Medulla oblongata (tissue), 1 donor: ENCODE data around the gene TGM4.
A peak's percentile ranks its signal among the peaks of the same experiment; 100 is the strongest.
"Not testable (repeated sequence)": the region's sequence is repeated elsewhere in the genome, so short reads cannot be mapped to it uniquely, and the experiment has no call there.

ENCODE experiments used
- DNase-seq: peaks from one replicate; pipeline ENCODE4 v3.0.0-alpha.2; 2015; ENCODE audit errors: extremely low spot score

TGM4 gene

GRCh38 chr3:44874308-44874707 is at the start of gene TGM4:
TGM4 (plus strand) TSS chr3:44874608; CDS start chr3:44874679, 71 bp downstream.
- no peak for DNase-seq

DNA sequence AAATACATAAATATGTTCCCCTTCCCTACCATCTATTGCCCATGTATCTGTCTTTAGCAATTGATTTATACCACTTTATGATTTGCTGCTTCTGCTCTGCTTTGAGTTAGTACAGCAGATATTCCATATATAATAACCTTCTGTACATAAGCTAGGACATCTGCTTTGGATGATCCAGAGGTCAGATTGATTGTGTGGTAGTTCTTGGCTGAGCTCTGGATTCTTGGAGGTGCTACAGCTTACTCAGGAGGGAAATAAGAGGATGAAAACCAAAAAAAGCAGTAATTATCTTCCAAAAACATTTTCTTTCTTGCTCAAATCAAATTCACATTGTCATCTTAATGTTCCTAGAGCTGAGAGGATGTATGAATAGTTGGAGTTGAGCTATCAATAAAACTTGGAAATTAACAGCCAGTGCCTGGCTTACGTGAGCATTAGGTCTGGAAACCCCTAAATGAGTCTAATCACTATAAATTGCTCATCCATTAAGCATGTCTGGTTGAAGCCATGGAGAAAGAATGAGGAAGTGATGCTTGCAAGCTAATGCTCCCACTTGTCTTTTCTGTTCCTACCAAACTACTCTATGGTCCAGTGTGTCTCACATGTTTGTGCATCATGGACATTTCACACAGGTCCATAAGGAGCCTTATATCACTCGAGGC is 49.0 kb upstream of the TGM4 start:
- DNase-seq: no peak

DNA sequence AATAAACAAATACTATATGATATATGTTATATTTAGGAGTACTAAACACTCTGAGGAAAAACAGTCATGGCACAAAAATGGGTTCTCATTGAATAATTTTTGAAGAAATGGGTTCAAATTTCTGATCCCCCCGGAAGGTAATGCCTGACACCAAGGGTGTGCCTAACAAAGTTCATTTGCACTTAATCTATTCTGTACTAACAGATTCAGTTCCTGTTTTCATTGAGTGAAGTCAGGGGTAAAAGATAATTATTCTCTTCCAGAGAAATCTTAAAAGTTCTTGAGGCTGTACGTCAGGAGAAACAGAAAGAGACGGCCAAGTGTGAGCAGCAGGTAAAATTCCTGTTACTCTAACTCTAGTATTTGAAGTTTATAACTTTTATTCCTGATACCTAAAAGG is 47.2 kb upstream of the TGM4 start:
- no peak for DNase-seq

- DNase-seq: no peak
Observed at GRCh38 chr3:44831232-44831631, 43.2 kb upstream of the TGM4 start.

GRCh38 chr3:44832032-44832431 is 42.4 kb upstream of the TGM4 start:
- DNase-seq: no peak

DNA sequence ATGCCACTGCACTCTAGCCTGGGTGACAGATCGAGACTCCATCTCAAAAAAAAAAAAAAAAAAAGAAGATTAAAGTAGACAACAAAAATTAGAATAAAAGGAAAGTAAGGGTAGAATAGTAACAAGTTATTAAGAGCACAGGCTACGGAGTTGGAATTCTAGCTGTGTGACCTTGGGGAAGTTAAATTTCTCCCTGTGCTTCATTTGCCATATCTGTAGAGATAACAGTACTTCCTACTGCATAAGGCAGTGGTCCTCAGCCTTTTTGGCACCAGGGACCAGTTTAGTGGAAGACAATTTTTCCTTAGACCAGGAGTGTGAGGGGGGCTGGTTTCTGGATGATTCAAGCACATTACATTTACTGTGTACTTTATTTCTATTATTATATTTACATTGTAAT is 41.4 kb upstream of the TGM4 start:
- DNase-seq: no peak

DNA sequence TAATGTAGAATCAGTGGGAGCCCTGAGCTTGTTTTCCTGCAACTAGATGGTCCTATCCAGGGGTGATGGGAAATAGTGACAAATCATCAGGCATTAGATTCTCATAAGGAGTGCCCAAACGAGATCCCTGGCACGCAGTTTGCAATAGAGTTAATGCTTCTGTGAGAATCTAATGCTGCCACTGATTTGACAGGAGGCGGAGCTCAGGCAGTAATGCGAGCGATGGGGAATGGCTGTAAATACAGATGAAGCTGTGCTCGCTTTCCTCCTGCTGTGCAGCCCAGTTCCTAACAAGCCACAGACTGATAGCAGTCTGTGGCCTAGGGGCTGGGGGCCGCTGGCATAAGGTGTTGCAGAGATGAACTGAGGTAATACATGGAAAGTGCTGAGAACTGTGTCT is 41.0 kb upstream of the TGM4 start:
- no peak for DNase-seq

DNA sequence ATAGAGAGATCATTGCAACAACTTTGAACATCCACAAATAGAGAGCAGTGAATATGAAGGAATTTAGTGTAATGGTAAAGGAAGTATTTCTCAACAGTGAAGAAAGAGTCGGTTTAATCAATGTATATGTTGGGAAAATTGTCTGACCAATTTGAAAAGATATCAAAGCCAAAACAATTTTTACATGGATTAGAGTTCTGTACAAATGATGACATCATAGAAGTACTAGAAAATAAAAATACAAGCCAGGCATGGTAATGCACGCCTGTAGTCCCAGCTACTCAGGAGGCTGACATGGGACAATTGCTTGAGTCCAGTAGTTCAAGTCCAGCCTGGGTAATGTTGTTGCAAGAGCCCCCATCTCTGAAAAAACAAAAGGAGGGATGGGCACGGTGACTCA is 38.7 kb upstream of the TGM4 start:
- no peak for DNase-seq

DNA sequence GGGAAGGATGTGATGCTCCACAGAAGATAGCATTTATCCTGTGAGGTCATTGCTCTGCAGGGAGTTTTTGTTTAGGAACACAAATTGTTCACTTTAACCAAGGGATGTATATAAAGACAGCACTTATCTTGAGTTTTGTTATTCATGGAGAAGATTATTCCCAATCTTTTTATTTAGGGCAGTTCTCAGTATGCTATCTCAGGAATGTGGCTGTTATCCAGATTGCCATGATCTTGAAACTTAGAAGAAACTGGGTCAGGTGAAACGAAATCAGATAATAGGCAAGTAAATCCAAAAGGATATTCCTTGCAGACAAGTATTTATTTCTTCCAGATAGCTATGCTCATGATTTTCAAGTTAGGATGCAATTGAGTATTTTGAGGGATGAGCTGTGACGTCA is 32.0 kb upstream of the TGM4 start:
- DNase-seq: no peak

DNA sequence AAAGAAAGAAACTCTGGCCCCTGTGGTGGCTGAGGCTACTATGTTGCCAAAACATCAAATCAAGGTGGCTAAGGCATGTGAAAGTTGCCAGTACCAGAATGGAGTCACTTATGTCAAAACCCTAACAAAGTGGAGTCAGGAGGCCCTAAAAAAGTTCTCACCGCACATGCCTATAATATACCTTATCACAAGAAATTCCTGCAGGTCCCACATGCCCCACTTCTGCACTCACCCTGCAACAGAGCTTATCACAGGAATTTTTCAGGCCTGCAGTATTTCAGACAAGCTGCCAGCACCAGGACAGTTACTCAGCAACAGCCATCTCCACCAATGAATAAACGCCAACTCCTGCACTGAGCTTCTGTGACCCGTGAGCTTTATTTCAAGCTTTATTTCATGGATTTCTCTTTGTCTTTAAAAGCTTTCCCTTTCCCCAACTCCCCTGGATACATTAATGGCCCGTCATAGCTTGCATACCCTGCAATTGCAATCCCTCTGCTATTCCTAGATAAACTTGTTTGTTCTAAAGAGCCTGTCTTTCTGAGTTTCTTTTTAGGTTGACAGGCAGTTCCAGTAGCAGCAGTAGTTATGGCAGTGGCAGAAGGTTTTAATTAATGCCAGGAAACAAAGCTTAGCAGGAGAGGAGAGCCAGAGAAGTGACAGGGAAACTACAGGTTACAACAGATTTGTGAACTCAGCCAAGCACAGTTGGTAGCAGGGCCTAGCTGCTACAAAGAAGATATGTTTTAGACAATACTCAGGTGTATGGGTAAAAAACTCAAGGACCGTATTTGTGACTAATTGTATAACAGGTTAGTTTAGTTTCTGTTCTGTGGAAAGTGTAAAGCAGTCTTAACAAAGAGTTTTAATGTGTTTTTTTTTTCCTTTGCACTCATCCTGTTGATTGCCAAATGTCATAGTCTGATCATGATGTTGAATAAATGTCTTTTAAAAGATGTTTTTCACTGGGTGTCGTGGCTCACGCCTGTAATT is 28.6 kb upstream of the TGM4 start:
- DNase-seq: no peak

DNA sequence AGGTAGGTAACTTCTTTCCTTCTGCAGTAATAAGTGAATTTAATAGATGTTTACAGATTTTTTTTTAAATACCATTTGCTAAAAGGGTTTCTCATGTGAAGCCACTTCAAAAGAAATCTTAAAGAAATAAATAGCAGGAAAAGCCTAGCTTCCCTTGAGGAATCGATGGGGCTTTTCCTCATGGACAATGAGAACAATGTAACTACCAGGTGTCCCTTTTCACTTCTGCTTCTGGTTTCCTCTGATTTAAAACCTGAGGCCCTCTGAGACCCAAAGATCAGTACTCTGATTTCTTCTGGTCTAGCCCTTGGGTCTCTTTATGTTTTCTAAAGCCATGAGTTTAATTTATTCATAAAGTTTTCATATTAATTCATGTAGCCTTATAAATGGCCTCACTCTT is 25.8 kb upstream of the TGM4 start:
- no peak for DNase-seq

DNA sequence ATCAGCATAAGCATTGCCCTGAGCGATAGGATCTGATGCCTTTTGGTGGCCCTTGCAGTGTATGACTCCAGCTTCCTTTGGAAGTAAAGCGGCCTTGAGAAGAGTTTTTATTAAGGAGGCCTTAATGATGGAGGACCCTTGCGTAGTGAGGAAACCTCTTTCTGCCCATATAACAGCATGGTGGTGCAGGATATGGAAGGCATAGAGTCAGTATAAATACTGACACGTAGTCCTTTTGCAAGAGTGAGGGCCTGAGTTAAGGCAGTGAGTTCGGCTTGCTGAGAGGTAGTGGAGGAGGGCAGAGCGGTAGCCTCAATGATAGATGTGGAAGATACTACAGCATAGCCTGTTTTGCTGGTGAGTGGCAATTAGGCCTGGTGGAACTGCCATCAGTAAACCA is 17.7 kb upstream of the TGM4 start:
- not testable (repeated sequence) for DNase-seq

- no peak for DNase-seq
Observed at GRCh38 chr3:44860117-44860516, 14.3 kb upstream of the TGM4 start.

GRCh38 chr3:44861412-44862225 is 12.8 kb upstream of the TGM4 start, which contains the start of gene TMEM42:
TMEM42 (plus strand) TSS chr3:44861912; CDS start chr3:44861925, 13 bp downstream.
- peak; percentile 95 for DNase-seq

GRCh38 chr3:44862226-44862637 is 12.2 kb upstream of the TGM4 start:
- DNase-seq: peak; percentile 30

DNA sequence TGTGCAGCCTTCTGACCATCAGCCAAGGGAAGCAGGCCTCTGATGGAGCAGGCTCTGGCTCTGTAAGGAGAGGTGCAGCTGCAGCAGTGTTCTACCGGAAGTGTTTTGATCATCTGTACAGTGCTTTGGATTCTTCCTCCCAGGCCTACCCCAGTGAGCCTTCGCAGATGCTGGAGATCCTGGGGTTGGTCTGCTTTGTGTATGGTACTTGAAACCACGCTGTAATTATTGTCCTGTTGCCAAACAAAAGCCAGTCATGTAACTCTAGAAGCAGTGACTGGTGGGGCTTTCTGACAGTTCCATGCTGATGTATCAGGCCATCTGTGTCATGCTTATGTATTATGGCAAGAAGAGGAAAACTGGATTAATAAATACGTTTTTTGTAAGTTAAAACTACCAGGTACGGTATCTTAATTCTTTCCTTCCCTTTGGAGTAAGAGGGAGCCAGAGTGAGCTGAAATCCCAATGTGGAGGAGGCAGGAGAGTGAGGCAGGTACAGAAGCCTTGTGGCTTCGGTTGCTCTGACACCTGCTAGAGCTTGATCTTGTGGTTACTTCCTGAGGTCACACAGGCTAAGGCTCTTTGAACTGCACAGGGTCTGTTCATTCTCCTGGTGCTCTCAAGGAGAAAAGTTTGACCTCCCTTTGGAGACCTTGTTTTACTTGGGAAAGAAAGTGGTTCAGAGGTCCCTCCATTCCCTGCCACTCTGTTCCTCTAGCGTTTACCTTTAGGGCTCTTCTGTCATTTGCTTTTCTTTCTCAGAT is 9.0 kb upstream of the TGM4 start:
- DNase-seq: no peak

DNA sequence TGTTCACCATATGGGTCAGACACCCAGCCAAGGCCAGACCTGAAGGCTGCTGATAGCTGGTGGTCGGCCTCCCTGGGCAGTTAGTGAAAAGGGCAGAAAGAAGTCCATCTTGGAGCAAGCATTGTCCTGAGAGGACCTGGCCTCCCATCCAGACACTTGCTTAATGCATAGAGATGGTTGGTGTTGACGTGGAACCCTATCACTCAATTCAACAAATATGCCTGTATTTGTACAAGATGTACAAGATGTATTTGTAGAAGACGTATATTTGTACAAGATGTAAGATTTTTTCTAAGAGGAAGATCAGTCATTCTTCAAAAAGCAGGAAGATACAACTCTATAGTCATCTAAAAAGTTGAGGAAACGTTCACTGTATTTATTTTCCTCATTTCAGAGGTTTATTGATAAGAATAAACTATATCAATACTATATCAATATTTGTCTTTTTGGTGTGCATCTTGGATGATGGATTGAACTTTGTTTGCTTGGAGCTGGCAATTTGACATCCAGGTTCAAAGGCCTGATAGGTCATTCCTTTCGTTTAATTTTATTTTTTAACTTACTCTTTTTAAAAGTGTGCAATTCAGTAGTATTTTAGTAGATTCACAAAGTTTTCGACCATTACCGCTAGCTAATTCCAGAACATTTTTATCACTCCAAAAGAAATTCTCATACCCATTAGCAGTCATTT is 6.8 kb upstream of the TGM4 start:
- no peak for DNase-seq

DNA sequence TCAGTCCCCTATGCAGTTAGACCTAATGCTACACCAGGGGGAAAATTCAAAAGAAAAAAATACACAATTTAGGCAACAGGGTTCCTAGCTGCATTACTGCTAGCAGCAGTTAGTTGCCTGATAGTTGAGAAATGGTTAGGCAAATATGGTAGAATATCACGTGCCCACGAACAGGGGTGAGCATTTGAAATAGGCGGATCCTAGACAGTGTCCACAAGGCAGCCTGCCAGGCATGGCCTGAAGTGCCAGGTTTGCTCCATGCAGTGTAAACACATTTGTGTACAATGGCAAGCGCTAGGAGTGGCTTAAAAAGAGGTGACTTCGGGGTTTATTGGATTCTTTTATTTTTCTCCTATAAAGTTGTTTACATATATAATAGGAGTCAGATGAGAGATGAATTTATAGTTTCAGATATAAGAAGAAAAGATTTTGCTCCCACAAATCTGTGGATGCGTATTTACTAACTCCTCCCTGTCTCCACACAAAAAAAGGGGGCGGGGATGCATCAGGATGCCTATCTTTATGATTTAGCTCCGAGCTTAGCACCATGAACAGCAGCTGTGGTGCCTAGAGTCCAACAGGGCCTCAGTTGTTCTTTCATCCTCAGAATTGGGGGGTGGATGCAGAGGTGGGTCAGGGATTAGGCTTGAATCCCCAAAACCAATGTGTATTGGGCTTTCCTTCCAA is 3.9 kb upstream of the TGM4 start:
- no peak for DNase-seq

DNA sequence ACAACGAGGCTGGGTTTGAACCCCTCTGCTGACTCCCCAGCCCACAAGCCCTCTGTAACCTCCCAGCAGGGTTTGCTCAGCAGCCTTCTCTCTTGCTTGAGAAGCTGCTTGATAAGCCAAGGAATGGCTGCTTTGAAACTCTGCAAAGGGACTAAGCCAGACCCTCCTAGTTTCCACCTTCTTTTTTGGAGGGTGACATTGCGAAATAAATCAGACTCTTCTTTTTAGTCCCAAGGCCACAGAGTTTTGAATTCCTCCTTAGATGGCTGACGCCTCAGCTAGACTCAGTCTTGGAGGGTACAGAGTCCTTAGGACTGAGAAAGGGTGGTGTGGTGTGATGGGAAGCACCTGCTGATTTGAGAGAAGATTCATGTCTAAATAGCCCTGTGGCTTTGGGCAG is 1.2 kb downstream of the TGM4 start:
- no peak for DNase-seq

DNA sequence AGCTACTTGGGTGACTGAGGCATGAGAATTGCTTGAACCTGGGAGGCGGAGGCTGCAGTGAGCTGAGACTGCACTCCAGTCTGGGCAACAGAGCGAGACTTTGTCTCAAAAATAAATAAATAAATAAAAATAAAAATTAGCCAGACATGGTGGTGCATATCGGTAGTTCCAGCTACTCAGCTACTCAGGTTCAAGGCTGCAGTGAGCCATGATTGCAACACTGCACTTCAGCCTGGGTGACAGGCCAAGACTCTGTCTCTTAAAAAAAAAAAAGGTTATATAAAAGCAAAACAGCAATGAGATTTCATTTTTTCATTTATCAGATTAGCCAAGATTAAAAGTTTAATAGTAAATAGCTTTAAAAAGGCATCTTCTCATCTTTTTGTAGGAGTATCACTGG is 2.9 kb downstream of the TGM4 start:
- no peak for DNase-seq
